Astrocyte (in vitro differentiated cells and primary cell): ENCODE data around the gene TUFT1. TPM values are rescaled to one million over a fixed set of nuclear protein-coding genes. Genes with fewer than 3 reads are reported as not detected.

Experiments
- DNase-seq: peaks from one replicate; pipeline ENCODE4 v3.0.0-alpha.2; 2010; ENCODE audit warnings: low read depth
- FAIRE-seq: peaks from 2 replicates; lab custom pipeline; 2011; peaks lifted over from hg19 to GRCh38; lab: Jason Lieb, UNC
- H2AFZ ChIP-seq: 2 replicates; pipeline ENCODE4 v1.6.0; 2012; ENCODE audit warnings: low read depth, low read length, inconsistent platforms
- H3K27ac ChIP-seq: 2 replicates; pipeline ENCODE4 v1.5.1; 2011; ENCODE audit warnings: low read depth, low read length, inconsistent platforms
- H3K27me3 ChIP-seq: 2 replicates; pipeline ENCODE4 v1.6.0; 2011; ENCODE audit warnings: low read length, inconsistent platforms; ENCODE audit not compliant: insufficient read depth
- H3K36me3 ChIP-seq: 2 replicates; pipeline ENCODE4 v1.5.1; 2011; ENCODE audit warnings: low read length, inconsistent platforms; ENCODE audit not compliant: insufficient read depth
- H3K4me1 ChIP-seq: 2 replicates; pipeline ENCODE4 v1.5.1; 2011; ENCODE audit warnings: low read length, inconsistent platforms; ENCODE audit not compliant: insufficient read depth
- H3K4me2 ChIP-seq: 2 replicates; pipeline ENCODE4 v1.6.0; 2012; ENCODE audit warnings: low read length, inconsistent platforms
- H3K4me3 ChIP-seq: 2 replicates; pipeline ENCODE4 v1.5.1; 2011; ENCODE audit warnings: low read depth, mild to moderate bottlenecking, low read length, inconsistent platforms; ENCODE audit not compliant: insufficient read depth
- H3K79me2 ChIP-seq: 2 replicates; pipeline ENCODE4 v1.6.0; 2012; ENCODE audit warnings: mild to moderate bottlenecking, low read length, inconsistent platforms; ENCODE audit not compliant: insufficient read depth
- H3K9ac ChIP-seq: 2 replicates; pipeline ENCODE4 v1.6.0; 2012; ENCODE audit warnings: mild to moderate bottlenecking, low read length, inconsistent platforms
- H3K9me3 ChIP-seq: 2 replicates; pipeline ENCODE4 v1.5.1; 2012; ENCODE audit warnings: low read depth, mild to moderate bottlenecking, low read length, inconsistent platforms; ENCODE audit not compliant: insufficient read depth
- H4K20me1 ChIP-seq: 2 replicates; pipeline ENCODE4 v1.6.0; 2012; ENCODE audit warnings: low read length, inconsistent platforms; ENCODE audit not compliant: insufficient read depth
- H3K27ac Mint-ChIP-seq: one replicate; pipeline ENCODE4 v1.8.0; 2021; ENCODE audit warnings: mild to moderate bottlenecking, mixed read lengths; ENCODE audit not compliant: unreplicated experiment
- H3K27me3 Mint-ChIP-seq: one replicate; pipeline ENCODE4 v1.8.0; 2021; ENCODE audit warnings: low read depth, mixed read lengths; ENCODE audit not compliant: unreplicated experiment
- H3K36me3 Mint-ChIP-seq: one replicate; pipeline ENCODE4 v1.8.0; 2021; ENCODE audit warnings: low read depth, mixed read lengths; ENCODE audit not compliant: unreplicated experiment
- H3K4me1 Mint-ChIP-seq: one replicate; pipeline ENCODE4 v1.8.0; 2021; ENCODE audit warnings: low read depth, mixed read lengths; ENCODE audit not compliant: unreplicated experiment
- H3K4me3 Mint-ChIP-seq: one replicate; pipeline ENCODE4 v1.8.0; 2021; ENCODE audit warnings: mild to moderate bottlenecking, moderate library complexity, mixed read lengths; ENCODE audit not compliant: unreplicated experiment
- H3K9me3 Mint-ChIP-seq: one replicate; pipeline ENCODE4 v1.8.0; 2021; ENCODE audit warnings: mild to moderate bottlenecking, mixed read lengths; ENCODE audit not compliant: unreplicated experiment
- EZH2 ChIP-seq: IDR thresholded peaks from 2 replicates; pipeline ENCODE4 v1.6.1; 2012; ENCODE audit warnings: mild to moderate bottlenecking, low read length, inconsistent platforms; ENCODE audit not compliant: insufficient read depth
- total RNA-seq: library from RNA; stranded (reverse); gene quantifications from 2 replicates; pipeline ENCODE4 v1.2.1, GENCODE V29; 2021
- TF ChIP-seq, protein P1 (sequence below): IDR thresholded peaks from 2 replicates; pipeline ENCODE4 v1.5.1; 2011; ENCODE audit warnings: low read depth, mild to moderate bottlenecking, inconsistent platforms, low read length, moderate library complexity; ENCODE audit not compliant: insufficient read depth

The TUFT1 gene
- total RNA-seq, 1 donor from 2014 or later = 90.6 TPM

DNA sequence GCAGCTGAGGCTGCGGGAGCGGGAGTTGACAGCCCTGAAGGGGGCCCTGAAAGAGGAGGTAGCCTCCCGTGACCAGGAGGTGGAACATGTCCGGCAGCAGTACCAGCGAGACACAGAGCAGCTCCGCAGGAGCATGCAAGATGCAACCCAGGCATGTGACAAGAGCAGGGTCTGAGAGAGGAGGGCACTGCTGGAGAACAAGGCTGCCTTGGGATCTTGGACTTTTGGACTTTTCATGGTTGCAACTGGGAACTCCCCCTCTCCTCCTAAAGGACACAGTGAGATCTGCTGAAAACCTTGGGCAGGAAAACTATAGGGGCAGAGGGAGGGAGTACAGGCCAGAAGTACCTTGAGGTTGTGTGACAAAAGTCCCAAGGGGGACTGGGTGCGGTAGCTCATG, 15.4 kb upstream of the TUFT1 start:
- no peak overlapping the region for H3K27ac ChIP-seq
- H3K79me2 ChIP-seq = no peaks in the 10 kb centered on the region
- no peak overlapping the region for H3K9ac ChIP-seq
- no peaks in the 10 kb centered on the region for H3K4me1 ChIP-seq
- no peaks in the 10 kb centered on the region for H3K27me3 Mint-ChIP-seq
- no peaks in the 10 kb centered on the region for H3K9me3 ChIP-seq
- FAIRE-seq = no peak
- peaks cover 14% of the 10 kb centered on the region for H3K36me3 Mint-ChIP-seq
- peaks cover 5% of the 10 kb centered on the region for H3K4me1 Mint-ChIP-seq
- H3K9me3 Mint-ChIP-seq = peaks cover 2% of the 10 kb centered on the region
- H3K36me3 ChIP-seq = no peaks in the 10 kb centered on the region
- no peaks in the 10 kb centered on the region for H4K20me1 ChIP-seq
- no peak overlapping the region for H3K4me3 Mint-ChIP-seq
- DNase-seq = no peak
- no peaks in the 10 kb centered on the region for H3K27me3 ChIP-seq
- TF ChIP-seq, protein P1, sequence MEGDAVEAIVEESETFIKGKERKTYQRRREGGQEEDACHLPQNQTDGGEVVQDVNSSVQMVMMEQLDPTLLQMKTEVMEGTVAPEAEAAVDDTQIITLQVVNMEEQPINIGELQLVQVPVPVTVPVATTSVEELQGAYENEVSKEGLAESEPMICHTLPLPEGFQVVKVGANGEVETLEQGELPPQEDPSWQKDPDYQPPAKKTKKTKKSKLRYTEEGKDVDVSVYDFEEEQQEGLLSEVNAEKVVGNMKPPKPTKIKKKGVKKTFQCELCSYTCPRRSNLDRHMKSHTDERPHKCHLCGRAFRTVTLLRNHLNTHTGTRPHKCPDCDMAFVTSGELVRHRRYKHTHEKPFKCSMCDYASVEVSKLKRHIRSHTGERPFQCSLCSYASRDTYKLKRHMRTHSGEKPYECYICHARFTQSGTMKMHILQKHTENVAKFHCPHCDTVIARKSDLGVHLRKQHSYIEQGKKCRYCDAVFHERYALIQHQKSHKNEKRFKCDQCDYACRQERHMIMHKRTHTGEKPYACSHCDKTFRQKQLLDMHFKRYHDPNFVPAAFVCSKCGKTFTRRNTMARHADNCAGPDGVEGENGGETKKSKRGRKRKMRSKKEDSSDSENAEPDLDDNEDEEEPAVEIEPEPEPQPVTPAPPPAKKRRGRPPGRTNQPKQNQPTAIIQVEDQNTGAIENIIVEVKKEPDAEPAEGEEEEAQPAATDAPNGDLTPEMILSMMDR = no peak
- no peak for TF ChIP-seq EZH2
- H2AFZ ChIP-seq = no peak overlapping the region
- H3K4me3 ChIP-seq = no peak overlapping the region
- no peak overlapping the region for H3K4me2 ChIP-seq
- H3K27ac Mint-ChIP-seq = no peak overlapping the region

DNA sequence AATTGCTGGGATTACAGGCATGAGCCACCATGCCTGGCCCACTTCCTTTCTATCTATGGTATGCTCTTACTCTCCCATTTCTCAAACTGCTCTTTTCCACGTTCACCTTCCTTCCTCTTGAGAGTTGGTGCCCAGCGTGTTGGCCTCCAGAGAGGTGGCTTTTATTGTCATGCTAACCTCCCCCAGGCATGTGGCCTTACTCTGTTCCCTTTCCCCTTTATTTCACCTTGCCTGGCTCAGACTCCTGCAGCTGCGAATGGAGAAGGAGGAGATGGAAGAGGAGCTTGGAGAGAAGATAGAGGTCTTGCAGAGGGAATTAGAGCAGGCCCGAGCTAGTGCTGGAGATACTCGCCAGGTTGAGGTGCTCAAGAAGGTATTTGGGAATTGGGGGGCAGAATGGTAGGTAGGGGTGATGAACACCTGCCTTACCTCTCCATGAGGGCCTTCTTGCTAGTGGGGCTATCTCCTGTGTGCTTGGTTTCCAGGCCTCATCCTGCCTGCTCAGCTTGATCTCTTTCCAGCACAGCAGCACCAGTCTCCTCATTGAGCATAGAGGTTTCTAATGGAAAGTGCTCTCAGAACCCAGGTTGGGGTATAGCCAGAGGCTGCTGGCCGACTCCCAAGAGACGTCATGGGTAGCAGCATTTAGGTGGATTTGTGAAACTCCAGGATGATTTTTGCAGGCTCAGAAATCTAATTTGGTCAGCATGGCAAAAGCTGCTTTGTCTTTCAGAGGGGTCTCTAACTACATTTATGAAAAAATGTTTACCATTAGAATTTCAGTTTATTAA, 13.2 kb upstream of the TUFT1 start:
- no peak for DNase-seq
- TF ChIP-seq, protein P1 = no peak
- TF ChIP-seq EZH2 = no peak
- no peak overlapping the region for H3K9ac ChIP-seq
- H3K79me2 ChIP-seq = no peaks in the 10 kb centered on the region
- H3K9me3 ChIP-seq = no peaks in the 10 kb centered on the region
- no peak overlapping the region for H3K27ac Mint-ChIP-seq
- no peak overlapping the region for H2AFZ ChIP-seq
- no peak overlapping the region for H3K4me3 Mint-ChIP-seq
- H3K36me3 Mint-ChIP-seq = peaks cover 16% of the 10 kb centered on the region
- no peaks in the 10 kb centered on the region for H3K27me3 Mint-ChIP-seq
- H3K4me1 ChIP-seq = no peaks in the 10 kb centered on the region
- H3K4me3 ChIP-seq = no peak overlapping the region
- H3K27me3 ChIP-seq = no peaks in the 10 kb centered on the region
- no peaks in the 10 kb centered on the region for H3K4me1 Mint-ChIP-seq
- H3K27ac ChIP-seq = no peak overlapping the region
- no peak overlapping the region for H3K4me2 ChIP-seq
- peaks cover 2% of the 10 kb centered on the region for H3K9me3 Mint-ChIP-seq
- no peaks in the 10 kb centered on the region for H4K20me1 ChIP-seq
- no peaks in the 10 kb centered on the region for H3K36me3 ChIP-seq
- no peak for FAIRE-seq

DNA sequence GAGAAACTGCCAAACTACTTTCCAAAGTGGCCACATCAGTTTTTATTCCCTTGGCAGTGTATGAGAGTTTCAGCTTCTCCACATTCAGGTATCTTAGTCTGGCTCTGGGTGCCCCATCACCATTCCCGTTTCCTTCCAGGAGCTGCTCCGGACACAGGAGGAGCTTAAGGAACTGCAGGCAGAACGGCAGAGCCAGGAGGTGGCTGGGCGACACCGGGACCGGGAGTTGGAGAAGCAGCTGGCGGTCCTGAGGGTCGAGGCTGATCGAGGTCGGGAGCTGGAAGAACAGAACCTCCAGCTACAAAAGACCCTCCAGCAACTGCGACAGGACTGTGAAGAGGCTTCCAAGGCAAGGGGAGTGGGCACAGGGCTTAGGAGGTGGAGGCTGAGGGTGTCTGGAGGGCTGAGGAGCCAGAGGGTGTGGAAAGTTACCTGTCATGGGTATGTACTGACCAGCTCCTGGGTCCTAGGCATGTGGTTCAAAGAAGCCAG, 10.9 kb upstream of the TUFT1 start:
- Histone ChIP-seq H3K9ac (no peak overlapping the region), H3K27me3 (no peaks in the 10 kb centered on the region), H3K4me3 (no peak overlapping the region), H3K79me2 (no peaks in the 10 kb centered on the region), H3K36me3 (no peaks in the 10 kb centered on the region), H2AFZ (no peak overlapping the region), H3K27ac (no peak overlapping the region), H4K20me1 (no peaks in the 10 kb centered on the region), H3K4me1 (no peaks in the 10 kb centered on the region), H3K4me2 (no peak overlapping the region), H3K9me3 (no peaks in the 10 kb centered on the region)
- DNase-seq (no peak), FAIRE-seq (no peak)
- Mint-ChIP-seq H3K27me3 (no peaks in the 10 kb centered on the region), H3K4me3 (no peak overlapping the region), H3K27ac (no peak overlapping the region), H3K9me3 (peaks cover 2% of the 10 kb centered on the region), H3K4me1 (no peaks in the 10 kb centered on the region), H3K36me3 (peaks cover 14% of the 10 kb centered on the region)
- no peak for TF ChIP-seq EZH2
- TF ChIP-seq, protein P1 = no peak
